ENCODE measurements around the gene CYP26A1.

- TF ChIP-seq CTCF (IDR thresholded peaks at IDR 0.05) (no peak), EP300 (IDR thresholded peaks at IDR 0.05) (no peak), POLR2A (IDR thresholded peaks at IDR 0.05) (no peak)
These were observed 11.1 kb upstream of the CYP26A1 start for GRCh38 chr10:93062514-93063143.

Data from ovary (tissue), 3 donors.